Activated naive CD8-positive, alpha-beta T cell treated with anti-CD3 and anti-CD28 coated beads, Interleukin-2, amount 50 U/mL, for 16 hours (primary cell): ENCODE results near the gene EDC4.
"Not testable (repeated sequence)": the region's sequence is repeated elsewhere in the genome, so short reads cannot be mapped to it uniquely, and the experiment has no call there.

Experiments used
- DNase-seq: peaks from one replicate; pipeline ENCODE4 v3.0.0-alpha.2; 2020; ENCODE audit warnings: low read depth, low spot score

EDC4 gene

GRCh38 chr16:67907397-67908180 lies 34.7 kb downstream of the EDC4 start:
- no peak for DNase-seq

GRCh38 chr16:67909056-67909742 lies 36.3 kb downstream of the EDC4 start:
- no peak for DNase-seq

GRCh38 chr16:67910158-67910557 lies 37.3 kb downstream of the EDC4 start:
- DNase-seq = no peak

- no peak for DNase-seq
Observed at GRCh38 chr16:67914758-67915495, 42.1 kb downstream of the EDC4 start.

GRCh38 chr16:67915496-67915769 lies 42.6 kb downstream of the EDC4 start:
- not testable (repeated sequence) for DNase-seq

- DNase-seq = no peak
Observed at GRCh38 chr16:67915831-67916723, 43.2 kb downstream of the EDC4 start.

GRCh38 chr16:67917140-67917851 lies 44.4 kb downstream of the EDC4 start:
- DNase-seq = no peak

GRCh38 chr16:67917852-67918236 lies 45.0 kb downstream of the EDC4 start:
- no peak for DNase-seq

GRCh38 chr16:67919622-67920221 lies 46.9 kb downstream of the EDC4 start:
- DNase-seq = no peak

GRCh38 chr16:67922221-67922620 lies 49.4 kb downstream of the EDC4 start:
- no peak for DNase-seq

GRCh38 chr16:67922740-67923139 lies 49.9 kb downstream of the EDC4 start:
- DNase-seq = no peak

GRCh38 chr16:67923414-67924116 lies 50.7 kb downstream of the EDC4 start:
- DNase-seq = no peak

- DNase-seq = no peak
Observed at GRCh38 chr16:67924140-67924906, 51.5 kb downstream of the EDC4 start.

GRCh38 chr16:67926181-67926750 lies 53.4 kb downstream of the EDC4 start:
- no peak for DNase-seq

- DNase-seq = no peak
Observed at GRCh38 chr16:67927131-67927941, 54.5 kb downstream of the EDC4 start.

GRCh38 chr16:67928147-67928546 lies 55.3 kb downstream of the EDC4 start:
- DNase-seq = no peak

- DNase-seq = peak; percentile 60
Observed at GRCh38 chr16:67928561-67929364, 55.9 kb downstream of the EDC4 start.
